ENCODE results near the gene TVP23B. TPM values are rescaled to one million over a fixed set of nuclear protein-coding genes. Genes with fewer than 3 reads are reported as not detected.
A peak's percentile ranks its signal among the peaks of the same experiment; 100 is the strongest.
"Not testable (repeated sequence)": the region's sequence is repeated elsewhere in the genome, so short reads cannot be mapped to it uniquely, and the experiment has no call there.

The TVP23B gene
- 10 to 100 TPM; 24.8 to 33.0 TPM for total RNA-seq

- Histone ChIP-seq H3K4me3 (peak within 1 kb of the TSS; percentile 48 to 68), H3K27ac (peak within 1 kb of the TSS; percentile 78 to 83)
- DNase-seq (ENCODE audit: low spot score) = peak; percentile 98
- not testable (repeated sequence) for H3K36me3 ChIP-seq, H3K27me3 ChIP-seq, H3K9me3 ChIP-seq, H3K4me1 ChIP-seq
Measured at GRCh38 chr17:18780991-18781718, at the start of gene TVP23B. Gene TVP23B (plus strand): TSS chr17:18781183. CDS start chr17:18781294, 111 bp downstream.

GRCh38 chr17:18732438-18732837 is 48.5 kb upstream of the TVP23B start:
- H3K27me3 ChIP-seq; H3K4me1 ChIP-seq; H3K36me3 ChIP-seq; DNase-seq (ENCODE audit: low spot score); H3K27ac ChIP-seq; H3K4me3 ChIP-seq; H3K9me3 ChIP-seq: not testable (repeated sequence)

- not testable (repeated sequence) for H3K4me3 ChIP-seq; H3K9me3 ChIP-seq; H3K4me1 ChIP-seq; DNase-seq (ENCODE audit: low spot score); H3K36me3 ChIP-seq; H3K27me3 ChIP-seq
- peak overlapping the region in 1 of 2 donors; percentile 29 for H3K27ac ChIP-seq
Measured at GRCh38 chr17:18733350-18733749, 47.6 kb upstream of the TVP23B start.

GRCh38 chr17:18739616-18740391 is 41.2 kb upstream of the TVP23B start:
- not testable (repeated sequence) for H3K27ac ChIP-seq; DNase-seq (ENCODE audit: low spot score); H3K4me3 ChIP-seq; H3K9me3 ChIP-seq; H3K4me1 ChIP-seq; H3K27me3 ChIP-seq; H3K36me3 ChIP-seq

GRCh38 chr17:18741228-18741627 is 39.8 kb upstream of the TVP23B start:
- H3K27ac ChIP-seq; H3K36me3 ChIP-seq; H3K4me1 ChIP-seq; DNase-seq (ENCODE audit: low spot score); H3K9me3 ChIP-seq; H3K27me3 ChIP-seq; H3K4me3 ChIP-seq: not testable (repeated sequence)

GRCh38 chr17:18743699-18744421 is 37.1 kb upstream of the TVP23B start, which contains the start of gene FBXW10:
Gene FBXW10 (plus strand): TSS chr17:18744054. CDS start chr17:18744245, 191 bp downstream.
- H3K27me3 ChIP-seq; H3K9me3 ChIP-seq; H3K36me3 ChIP-seq; H3K4me3 ChIP-seq; DNase-seq (ENCODE audit: low spot score); H3K4me1 ChIP-seq; H3K27ac ChIP-seq: not testable (repeated sequence)

GRCh38 chr17:18744726-18745125 is 36.3 kb upstream of the TVP23B start:
- not testable (repeated sequence) for H3K4me3 ChIP-seq; H3K9me3 ChIP-seq; H3K27ac ChIP-seq; H3K36me3 ChIP-seq; DNase-seq (ENCODE audit: low spot score); H3K4me1 ChIP-seq; H3K27me3 ChIP-seq

- H3K4me3 ChIP-seq; H3K9me3 ChIP-seq; H3K27me3 ChIP-seq; H3K36me3 ChIP-seq; DNase-seq (ENCODE audit: low spot score); H3K27ac ChIP-seq; H3K4me1 ChIP-seq: not testable (repeated sequence)
Measured at GRCh38 chr17:18746551-18746950, 34.4 kb upstream of the TVP23B start.

- DNase-seq (ENCODE audit: low spot score); H3K27ac ChIP-seq; H3K9me3 ChIP-seq; H3K4me1 ChIP-seq; H3K36me3 ChIP-seq; H3K4me3 ChIP-seq; H3K27me3 ChIP-seq: not testable (repeated sequence)
Measured at GRCh38 chr17:18747501-18747900, 33.5 kb upstream of the TVP23B start.

- not testable (repeated sequence) for H3K27ac ChIP-seq, H3K4me3 ChIP-seq
Measured at GRCh38 chr17:18750242-18750641, 30.7 kb upstream of the TVP23B start.

GRCh38 chr17:18753829-18754409 is 27.1 kb upstream of the TVP23B start:
- H3K27me3 ChIP-seq; H3K36me3 ChIP-seq; H3K4me3 ChIP-seq; H3K4me1 ChIP-seq; H3K27ac ChIP-seq; DNase-seq (ENCODE audit: low spot score); H3K9me3 ChIP-seq: not testable (repeated sequence)

More at GRCh38 chr17:18750242-18750641, 30.7 kb upstream of the TVP23B start:
- H3K9me3 ChIP-seq; H3K4me1 ChIP-seq; H3K36me3 ChIP-seq; DNase-seq (ENCODE audit: low spot score); H3K27me3 ChIP-seq: not testable (repeated sequence)

GRCh38 chr17:18755969-18756368 is 25.0 kb upstream of the TVP23B start:
- H3K4me3 ChIP-seq; H3K9me3 ChIP-seq; H3K27me3 ChIP-seq; H3K36me3 ChIP-seq; H3K4me1 ChIP-seq; DNase-seq (ENCODE audit: low spot score); H3K27ac ChIP-seq: not testable (repeated sequence)

GRCh38 chr17:18757368-18758044 is 23.5 kb upstream of the TVP23B start:
- H3K4me1 ChIP-seq; H3K36me3 ChIP-seq; DNase-seq (ENCODE audit: low spot score); H3K4me3 ChIP-seq; H3K9me3 ChIP-seq; H3K27ac ChIP-seq; H3K27me3 ChIP-seq: not testable (repeated sequence)

GRCh38 chr17:18758344-18758743 is 22.6 kb upstream of the TVP23B start:
- H3K9me3 ChIP-seq; H3K4me3 ChIP-seq; H3K4me1 ChIP-seq; H3K36me3 ChIP-seq; DNase-seq (ENCODE audit: low spot score); H3K27ac ChIP-seq; H3K27me3 ChIP-seq: not testable (repeated sequence)

Measured in right atrium auricular region (tissue), 2 donors.